NCI-H1417 treated with DMSO at 0.1 percent for 48 hours (cell line): ENCODE data around the gene PIP4K2A.
"Not testable (repeated sequence)": the region's sequence is repeated elsewhere in the genome, so short reads cannot be mapped to it uniquely, and the experiment has no call there.

Source experiments
- DNase-seq: peaks from one replicate; lab custom pipeline; 2025; lab: John Stamatoyannopoulos, UW

PIP4K2A gene

GRCh38 chr10:22693860-22694259 is 20.5 kb downstream of the PIP4K2A start:
- DNase-seq, result no peak

GRCh38 chr10:22693371-22693784 is 21.0 kb downstream of the PIP4K2A start:
- no peak for DNase-seq

- not testable (repeated sequence) for DNase-seq
Observed at GRCh38 chr10:22692119-22692518, 22.3 kb downstream of the PIP4K2A start.

- no peak for DNase-seq
Observed at GRCh38 chr10:22690614-22691431, 23.6 kb downstream of the PIP4K2A start.

GRCh38 chr10:22690158-22690557 is 24.2 kb downstream of the PIP4K2A start:
- no peak for DNase-seq

- DNase-seq, result no peak
Observed at GRCh38 chr10:22686347-22686746, 28.0 kb downstream of the PIP4K2A start.

GRCh38 chr10:22685926-22686325 is 28.5 kb downstream of the PIP4K2A start:
- DNase-seq, result no peak

- DNase-seq, result no peak
Observed at GRCh38 chr10:22684699-22685098, 29.7 kb downstream of the PIP4K2A start.

- no peak for DNase-seq
Observed at GRCh38 chr10:22683140-22683389, 31.3 kb downstream of the PIP4K2A start.

GRCh38 chr10:22682237-22683139 is 31.9 kb downstream of the PIP4K2A start:
- DNase-seq, result no peak

- DNase-seq, result no peak
Observed at GRCh38 chr10:22681783-22682183, 32.6 kb downstream of the PIP4K2A start.

- DNase-seq, result no peak
Observed at GRCh38 chr10:22681301-22681700, 33.1 kb downstream of the PIP4K2A start.

GRCh38 chr10:22679608-22680007 is 34.8 kb downstream of the PIP4K2A start:
- no peak for DNase-seq

- no peak for DNase-seq
Observed at GRCh38 chr10:22677333-22677732, 37.0 kb downstream of the PIP4K2A start.

GRCh38 chr10:22676435-22676834 is 37.9 kb downstream of the PIP4K2A start:
- DNase-seq, result no peak

GRCh38 chr10:22674573-22674930 is 39.8 kb downstream of the PIP4K2A start:
- DNase-seq, result no peak

GRCh38 chr10:22673785-22674572 is 40.4 kb downstream of the PIP4K2A start:
- DNase-seq, result no peak

GRCh38 chr10:22673091-22673392 is 41.3 kb downstream of the PIP4K2A start:
- DNase-seq, result no peak

GRCh38 chr10:22672319-22673090 is 41.9 kb downstream of the PIP4K2A start:
- no peak for DNase-seq

GRCh38 chr10:22670788-22671187 is 43.6 kb downstream of the PIP4K2A start:
- DNase-seq, result no peak

GRCh38 chr10:22669163-22669711 is 45.1 kb downstream of the PIP4K2A start:
- no peak for DNase-seq

GRCh38 chr10:22667093-22667480 is 47.3 kb downstream of the PIP4K2A start:
- DNase-seq, result no peak
